ENCODE data around the gene ALPL.

DNA sequence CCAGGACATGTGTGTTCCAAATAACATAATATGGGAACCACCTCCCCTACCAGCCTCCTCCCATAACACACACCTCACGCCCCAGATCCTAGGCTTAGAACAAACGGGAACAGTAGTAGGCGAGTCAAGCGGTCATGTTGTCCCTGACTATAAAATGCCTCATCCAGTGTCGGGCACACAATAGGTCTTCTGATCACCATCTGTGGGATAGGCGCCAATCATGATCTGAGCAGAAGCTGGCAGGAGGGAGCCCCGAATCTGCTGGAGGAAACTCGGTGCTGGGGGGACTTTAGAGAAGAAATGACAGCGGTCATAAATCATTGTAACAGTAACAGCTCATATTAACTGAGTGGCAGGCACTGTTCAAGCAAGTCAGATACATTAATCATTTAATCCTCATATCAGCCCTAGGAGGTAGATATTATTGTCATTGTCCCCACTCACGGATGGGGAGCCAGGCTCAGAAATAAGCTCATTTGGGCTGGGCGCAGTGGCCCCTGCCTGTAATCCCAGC lies 13.4 kb downstream of the ALPL start:
- TF ChIP-seq, protein P1, sequence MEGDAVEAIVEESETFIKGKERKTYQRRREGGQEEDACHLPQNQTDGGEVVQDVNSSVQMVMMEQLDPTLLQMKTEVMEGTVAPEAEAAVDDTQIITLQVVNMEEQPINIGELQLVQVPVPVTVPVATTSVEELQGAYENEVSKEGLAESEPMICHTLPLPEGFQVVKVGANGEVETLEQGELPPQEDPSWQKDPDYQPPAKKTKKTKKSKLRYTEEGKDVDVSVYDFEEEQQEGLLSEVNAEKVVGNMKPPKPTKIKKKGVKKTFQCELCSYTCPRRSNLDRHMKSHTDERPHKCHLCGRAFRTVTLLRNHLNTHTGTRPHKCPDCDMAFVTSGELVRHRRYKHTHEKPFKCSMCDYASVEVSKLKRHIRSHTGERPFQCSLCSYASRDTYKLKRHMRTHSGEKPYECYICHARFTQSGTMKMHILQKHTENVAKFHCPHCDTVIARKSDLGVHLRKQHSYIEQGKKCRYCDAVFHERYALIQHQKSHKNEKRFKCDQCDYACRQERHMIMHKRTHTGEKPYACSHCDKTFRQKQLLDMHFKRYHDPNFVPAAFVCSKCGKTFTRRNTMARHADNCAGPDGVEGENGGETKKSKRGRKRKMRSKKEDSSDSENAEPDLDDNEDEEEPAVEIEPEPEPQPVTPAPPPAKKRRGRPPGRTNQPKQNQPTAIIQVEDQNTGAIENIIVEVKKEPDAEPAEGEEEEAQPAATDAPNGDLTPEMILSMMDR (IDR thresholded peaks at IDR 0.05), result no peak
- TF ChIP-seq TP53 (CRISPR knock-in tag; IDR thresholded peaks at IDR 0.05) (no peak), FOSL2 (IDR thresholded peaks at IDR 0.05) (no peak), FOSL2 (CRISPR knock-in tag; IDR thresholded peaks at IDR 0.05) (no peak)
- TF ChIP-seq, protein P2, sequence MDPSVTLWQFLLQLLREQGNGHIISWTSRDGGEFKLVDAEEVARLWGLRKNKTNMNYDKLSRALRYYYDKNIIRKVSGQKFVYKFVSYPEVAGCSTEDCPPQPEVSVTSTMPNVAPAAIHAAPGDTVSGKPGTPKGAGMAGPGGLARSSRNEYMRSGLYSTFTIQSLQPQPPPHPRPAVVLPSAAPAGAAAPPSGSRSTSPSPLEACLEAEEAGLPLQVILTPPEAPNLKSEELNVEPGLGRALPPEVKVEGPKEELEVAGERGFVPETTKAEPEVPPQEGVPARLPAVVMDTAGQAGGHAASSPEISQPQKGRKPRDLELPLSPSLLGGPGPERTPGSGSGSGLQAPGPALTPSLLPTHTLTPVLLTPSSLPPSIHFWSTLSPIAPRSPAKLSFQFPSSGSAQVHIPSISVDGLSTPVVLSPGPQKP (IDR thresholded peaks at IDR 0.05; ENCODE audit: low read depth, low read length), result no peak
- TF ChIP-seq, protein P3, sequence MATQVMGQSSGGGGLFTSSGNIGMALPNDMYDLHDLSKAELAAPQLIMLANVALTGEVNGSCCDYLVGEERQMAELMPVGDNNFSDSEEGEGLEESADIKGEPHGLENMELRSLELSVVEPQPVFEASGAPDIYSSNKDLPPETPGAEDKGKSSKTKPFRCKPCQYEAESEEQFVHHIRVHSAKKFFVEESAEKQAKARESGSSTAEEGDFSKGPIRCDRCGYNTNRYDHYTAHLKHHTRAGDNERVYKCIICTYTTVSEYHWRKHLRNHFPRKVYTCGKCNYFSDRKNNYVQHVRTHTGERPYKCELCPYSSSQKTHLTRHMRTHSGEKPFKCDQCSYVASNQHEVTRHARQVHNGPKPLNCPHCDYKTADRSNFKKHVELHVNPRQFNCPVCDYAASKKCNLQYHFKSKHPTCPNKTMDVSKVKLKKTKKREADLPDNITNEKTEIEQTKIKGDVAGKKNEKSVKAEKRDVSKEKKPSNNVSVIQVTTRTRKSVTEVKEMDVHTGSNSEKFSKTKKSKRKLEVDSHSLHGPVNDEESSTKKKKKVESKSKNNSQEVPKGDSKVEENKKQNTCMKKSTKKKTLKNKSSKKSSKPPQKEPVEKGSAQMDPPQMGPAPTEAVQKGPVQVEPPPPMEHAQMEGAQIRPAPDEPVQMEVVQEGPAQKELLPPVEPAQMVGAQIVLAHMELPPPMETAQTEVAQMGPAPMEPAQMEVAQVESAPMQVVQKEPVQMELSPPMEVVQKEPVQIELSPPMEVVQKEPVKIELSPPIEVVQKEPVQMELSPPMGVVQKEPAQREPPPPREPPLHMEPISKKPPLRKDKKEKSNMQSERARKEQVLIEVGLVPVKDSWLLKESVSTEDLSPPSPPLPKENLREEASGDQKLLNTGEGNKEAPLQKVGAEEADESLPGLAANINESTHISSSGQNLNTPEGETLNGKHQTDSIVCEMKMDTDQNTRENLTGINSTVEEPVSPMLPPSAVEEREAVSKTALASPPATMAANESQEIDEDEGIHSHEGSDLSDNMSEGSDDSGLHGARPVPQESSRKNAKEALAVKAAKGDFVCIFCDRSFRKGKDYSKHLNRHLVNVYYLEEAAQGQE (IDR thresholded peaks at IDR 0.05), result no peak

All from A549 (cell line).